ENCODE measurements around the gene TIAM2. TPM values are rescaled to one million over a fixed set of nuclear protein-coding genes. Genes with fewer than 3 reads are reported as not detected.

Gene TIAM2
- total RNA-seq, 1 donor from 2014 or later: 36.8 TPM

DNA sequence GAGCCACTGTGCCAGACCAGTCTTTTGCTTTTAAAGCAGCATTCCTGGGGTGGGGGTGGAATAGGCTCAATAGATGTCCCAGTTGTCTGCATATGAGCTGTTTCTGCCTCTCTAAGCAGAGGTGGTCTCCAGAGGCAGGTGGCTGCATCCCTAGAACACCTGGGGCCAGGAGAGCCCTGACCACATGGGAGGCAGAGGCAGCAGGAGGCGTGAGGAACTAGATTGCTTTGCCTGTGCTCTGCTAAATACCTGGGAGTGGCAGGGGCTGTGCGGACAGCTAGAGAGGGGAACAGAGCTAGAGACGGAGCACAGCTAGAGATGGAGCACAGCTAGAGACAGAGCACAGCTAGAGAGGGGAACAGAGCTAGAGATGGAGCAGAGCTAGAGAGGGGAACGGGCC lies 239.6 kb downstream of the TIAM2 start:
- H3K27me3 Mint-ChIP-seq (ENCODE audit: low read depth): no peaks in the 10 kb centered on the region
- H3K36me3 Mint-ChIP-seq (ENCODE audit: low read depth): peaks cover 36% of the 10 kb centered on the region
- H3K9me3 Mint-ChIP-seq: peaks cover 6% of the 10 kb centered on the region
- no peaks in the 10 kb centered on the region for H3K4me1 Mint-ChIP-seq
- TF ChIP-seq, protein P1, sequence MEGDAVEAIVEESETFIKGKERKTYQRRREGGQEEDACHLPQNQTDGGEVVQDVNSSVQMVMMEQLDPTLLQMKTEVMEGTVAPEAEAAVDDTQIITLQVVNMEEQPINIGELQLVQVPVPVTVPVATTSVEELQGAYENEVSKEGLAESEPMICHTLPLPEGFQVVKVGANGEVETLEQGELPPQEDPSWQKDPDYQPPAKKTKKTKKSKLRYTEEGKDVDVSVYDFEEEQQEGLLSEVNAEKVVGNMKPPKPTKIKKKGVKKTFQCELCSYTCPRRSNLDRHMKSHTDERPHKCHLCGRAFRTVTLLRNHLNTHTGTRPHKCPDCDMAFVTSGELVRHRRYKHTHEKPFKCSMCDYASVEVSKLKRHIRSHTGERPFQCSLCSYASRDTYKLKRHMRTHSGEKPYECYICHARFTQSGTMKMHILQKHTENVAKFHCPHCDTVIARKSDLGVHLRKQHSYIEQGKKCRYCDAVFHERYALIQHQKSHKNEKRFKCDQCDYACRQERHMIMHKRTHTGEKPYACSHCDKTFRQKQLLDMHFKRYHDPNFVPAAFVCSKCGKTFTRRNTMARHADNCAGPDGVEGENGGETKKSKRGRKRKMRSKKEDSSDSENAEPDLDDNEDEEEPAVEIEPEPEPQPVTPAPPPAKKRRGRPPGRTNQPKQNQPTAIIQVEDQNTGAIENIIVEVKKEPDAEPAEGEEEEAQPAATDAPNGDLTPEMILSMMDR (conservative IDR thresholded peaks at IDR 0.05): no peak
- H3K4me3 Mint-ChIP-seq: no peak overlapping the region
- H3K27ac Mint-ChIP-seq (ENCODE audit: unreplicated experiment): peak overlapping the region; percentile 23
- DNase-seq (ENCODE audit: low read depth, low spot score): no peak

DNA sequence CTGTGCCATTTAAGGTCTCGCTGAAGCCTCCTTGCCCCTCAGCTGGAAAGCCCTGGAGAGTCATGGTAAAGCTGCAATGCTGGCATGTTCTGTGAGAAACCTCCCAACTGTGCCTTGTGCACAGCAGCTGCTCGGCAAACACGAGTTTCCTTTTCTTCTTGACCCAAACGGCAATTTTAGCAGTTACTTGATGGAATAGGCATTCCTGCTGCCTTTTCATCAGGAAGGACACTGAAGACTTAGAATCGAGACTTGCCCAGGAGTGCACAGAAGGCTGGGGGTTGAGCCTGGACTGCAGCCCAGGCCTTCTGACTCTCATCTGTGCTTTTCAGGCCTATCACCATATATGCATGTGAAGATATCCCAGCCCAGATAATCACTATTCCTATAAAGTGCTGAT lies 240.0 kb downstream of the TIAM2 start:
- DNase-seq (ENCODE audit: low read depth, low spot score): no peak
- Mint-ChIP-seq H3K27ac (ENCODE audit: unreplicated experiment) (peak overlapping the region; percentile 23), H3K4me3 (no peak overlapping the region), H3K9me3 (peaks cover 6% of the 10 kb centered on the region), H3K4me1 (no peaks in the 10 kb centered on the region), H3K27me3 (ENCODE audit: low read depth) (no peaks in the 10 kb centered on the region), H3K36me3 (ENCODE audit: low read depth) (peaks cover 36% of the 10 kb centered on the region)
- TF ChIP-seq, protein P1 (conservative IDR thresholded peaks at IDR 0.05): no peak

DNA sequence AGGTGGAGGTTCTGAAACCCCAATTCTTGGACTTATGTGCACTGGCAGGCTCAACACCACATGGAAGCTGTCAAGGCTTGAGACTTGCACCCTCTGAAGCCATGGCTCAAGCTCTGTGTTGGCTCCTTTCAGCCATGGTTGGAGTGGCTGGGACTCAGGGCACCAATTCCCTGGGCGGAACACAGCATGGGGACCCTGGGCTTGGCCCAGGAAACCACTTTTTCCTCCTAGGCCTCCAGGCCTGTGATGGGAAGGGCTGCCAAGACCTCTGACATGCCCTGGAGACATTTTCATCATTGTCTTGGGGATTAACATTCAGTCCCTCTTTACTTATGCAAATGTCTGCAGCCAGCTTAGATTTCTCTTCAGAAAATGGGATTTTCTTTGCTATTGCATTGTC lies 242.5 kb downstream of the TIAM2 start:
- peaks cover 53% of the 10 kb centered on the region for H3K36me3 Mint-ChIP-seq (ENCODE audit: low read depth)

DNA sequence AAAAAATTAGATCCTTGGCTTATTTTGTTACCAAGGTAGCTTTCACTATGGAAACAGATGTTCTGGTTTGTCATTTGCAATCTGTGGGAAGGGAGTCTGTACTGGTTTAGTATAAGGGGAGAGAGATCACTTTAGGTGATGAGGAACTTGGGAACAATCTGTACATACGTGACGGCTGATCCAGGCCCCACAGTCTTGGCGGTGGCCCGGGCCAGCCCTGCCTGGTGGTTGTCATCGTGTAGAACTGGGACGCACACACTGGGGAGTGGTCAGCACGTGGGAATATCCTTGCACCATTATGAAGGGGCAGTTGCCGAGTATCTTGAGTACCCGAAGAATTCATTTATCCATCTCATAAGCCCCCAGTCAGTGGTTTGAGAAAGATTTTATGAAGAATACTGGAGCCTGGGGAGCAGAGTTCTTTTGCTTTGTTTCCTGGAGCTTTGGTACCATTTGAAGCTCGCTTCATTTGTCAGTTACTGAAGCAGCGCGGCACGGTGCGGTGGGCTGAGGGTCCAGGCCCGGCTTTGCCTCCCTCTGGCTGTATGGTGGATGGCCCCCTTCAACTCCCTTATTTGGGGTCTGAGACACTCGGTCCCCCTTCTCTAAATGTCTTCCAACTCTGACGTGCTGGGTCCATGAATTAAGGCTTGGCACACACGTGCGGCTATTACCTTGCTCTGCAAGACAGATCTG lies 245.9 kb downstream of the TIAM2 start:
- no peak overlapping the region for H3K27ac Mint-ChIP-seq (ENCODE audit: unreplicated experiment)
- H3K27me3 Mint-ChIP-seq (ENCODE audit: low read depth): no peaks in the 10 kb centered on the region
- peaks cover 51% of the 10 kb centered on the region for H3K36me3 Mint-ChIP-seq (ENCODE audit: low read depth)
- no peak for DNase-seq (ENCODE audit: low read depth, low spot score)
- peaks cover 4% of the 10 kb centered on the region for H3K4me1 Mint-ChIP-seq
- TF ChIP-seq, protein P1 (conservative IDR thresholded peaks at IDR 0.05): no peak
- H3K4me3 Mint-ChIP-seq: peak overlapping the region; percentile 61
- peaks cover 6% of the 10 kb centered on the region for H3K9me3 Mint-ChIP-seq

More for the DNA sequence above, 242.5 kb downstream of the TIAM2 start:
- Mint-ChIP-seq H3K27ac (ENCODE audit: unreplicated experiment) (no peak overlapping the region), H3K9me3 (peaks cover 6% of the 10 kb centered on the region), H3K4me3 (no peak overlapping the region), H3K4me1 (peaks cover 4% of the 10 kb centered on the region), H3K27me3 (ENCODE audit: low read depth) (no peaks in the 10 kb centered on the region)
- DNase-seq (ENCODE audit: low read depth, low spot score): no peak
- TF ChIP-seq, protein P1 (conservative IDR thresholded peaks at IDR 0.05): no peak

DNA sequence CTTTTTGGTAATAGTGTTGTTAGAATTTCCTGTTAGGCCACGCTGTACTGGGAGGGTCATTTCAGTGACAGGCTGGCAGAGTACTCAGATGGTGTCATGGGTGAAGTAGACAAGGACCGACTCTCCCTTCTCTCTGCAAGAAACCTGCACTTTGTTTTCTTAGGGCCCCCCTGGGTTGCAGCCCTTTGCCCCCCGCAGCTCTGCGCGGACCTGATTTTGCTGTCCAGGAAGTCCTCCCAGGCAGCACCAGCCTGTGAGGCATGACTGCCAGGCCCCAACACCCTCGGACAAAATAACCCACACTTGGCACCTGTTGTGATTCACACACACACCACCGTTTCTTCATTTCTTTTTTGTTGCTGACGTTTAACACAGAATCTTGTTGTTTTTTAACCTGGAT lies 246.9 kb downstream of the TIAM2 start:
- DNase-seq (ENCODE audit: low read depth, low spot score): no peak
- Mint-ChIP-seq H3K4me1 (peaks cover 4% of the 10 kb centered on the region), H3K36me3 (ENCODE audit: low read depth) (peaks cover 47% of the 10 kb centered on the region), H3K27ac (ENCODE audit: unreplicated experiment) (no peak overlapping the region), H3K4me3 (peak overlapping the region; percentile 1), H3K27me3 (ENCODE audit: low read depth) (no peaks in the 10 kb centered on the region), H3K9me3 (peaks cover 6% of the 10 kb centered on the region)
- TF ChIP-seq, protein P1 (conservative IDR thresholded peaks at IDR 0.05): no peak

Measured in neural crest cell (in vitro differentiated cells).